Fibroblast of lung (primary cell): Measurements from ENCODE around the gene CNNM1.

Experiments
- EZH2 ChIP-seq: IDR thresholded peaks from 2 replicates; pipeline ENCODE4 v1.5.1; 2012; ENCODE audit warnings: low read length, control low read depth, mild to moderate bottlenecking; ENCODE audit errors: missing control alignments
- TF ChIP-seq, protein P1 (sequence below), 2 donors: IDR thresholded peaks in 1 of 2; conservative IDR thresholded peaks in 1 of 2; 1 replicate in 1 of 2; 2 replicates in 1 of 2; pipeline ENCODE4 v1.5.1; 2011 to 2012; ENCODE audit warnings: low read length in 2 of 2, control low read depth in 1 of 2, inconsistent platforms in 1 of 2, low read depth in 1 of 2, mild to moderate bottlenecking in 1 of 2

- TF ChIP-seq, protein P1, sequence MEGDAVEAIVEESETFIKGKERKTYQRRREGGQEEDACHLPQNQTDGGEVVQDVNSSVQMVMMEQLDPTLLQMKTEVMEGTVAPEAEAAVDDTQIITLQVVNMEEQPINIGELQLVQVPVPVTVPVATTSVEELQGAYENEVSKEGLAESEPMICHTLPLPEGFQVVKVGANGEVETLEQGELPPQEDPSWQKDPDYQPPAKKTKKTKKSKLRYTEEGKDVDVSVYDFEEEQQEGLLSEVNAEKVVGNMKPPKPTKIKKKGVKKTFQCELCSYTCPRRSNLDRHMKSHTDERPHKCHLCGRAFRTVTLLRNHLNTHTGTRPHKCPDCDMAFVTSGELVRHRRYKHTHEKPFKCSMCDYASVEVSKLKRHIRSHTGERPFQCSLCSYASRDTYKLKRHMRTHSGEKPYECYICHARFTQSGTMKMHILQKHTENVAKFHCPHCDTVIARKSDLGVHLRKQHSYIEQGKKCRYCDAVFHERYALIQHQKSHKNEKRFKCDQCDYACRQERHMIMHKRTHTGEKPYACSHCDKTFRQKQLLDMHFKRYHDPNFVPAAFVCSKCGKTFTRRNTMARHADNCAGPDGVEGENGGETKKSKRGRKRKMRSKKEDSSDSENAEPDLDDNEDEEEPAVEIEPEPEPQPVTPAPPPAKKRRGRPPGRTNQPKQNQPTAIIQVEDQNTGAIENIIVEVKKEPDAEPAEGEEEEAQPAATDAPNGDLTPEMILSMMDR (conservative IDR thresholded peaks at IDR 0.05 in 1 of 2, IDR thresholded peaks at IDR 0.05 in 1 of 2; ENCODE audit: low read depth in 1 of 2, low read length in 2 of 2): no peak
- TF ChIP-seq EZH2: no peak
Observed at GRCh38 chr10:99393683-99394082, 64.5 kb downstream of the CNNM1 start.
